AG10803 (cell line): ENCODE data around the gene MPV17L2.

Experiments used
- DNase-seq: peaks from one replicate; pipeline ENCODE4 v3.0.0; 2010; ENCODE audit warnings: low read depth
- H3K4me3 ChIP-seq: 2 replicates; pipeline ENCODE4 v1.5.1; 2011; ENCODE audit warnings: mild to moderate bottlenecking, low read length, control low read depth
- CTCF ChIP-seq: conservative IDR thresholded peaks from 2 replicates; pipeline ENCODE4 v1.5.1; 2011; ENCODE audit warnings: mild to moderate bottlenecking, low read length, control low read depth, inconsistent platforms

The MPV17L2 gene

GRCh38 chr19:18161636-18162002 lies 31.4 kb upstream of the MPV17L2 start:
- H3K4me3 ChIP-seq, result peak overlapping the region; percentile 40
- no peak for DNase-seq
- TF ChIP-seq CTCF, result no peak

- H3K4me3 ChIP-seq, result no peak overlapping the region
- DNase-seq, result no peak
- TF ChIP-seq CTCF, result no peak
Measured at GRCh38 chr19:18164072-18164471, 28.9 kb upstream of the MPV17L2 start.

- no peak for TF ChIP-seq CTCF
- H3K4me3 ChIP-seq, result no peak overlapping the region
- DNase-seq, result no peak
Measured at GRCh38 chr19:18165794-18166544, 27.0 kb upstream of the MPV17L2 start.

GRCh38 chr19:18167011-18167410 lies 26.0 kb upstream of the MPV17L2 start:
- H3K4me3 ChIP-seq, result no peak overlapping the region
- TF ChIP-seq CTCF, result no peak
- DNase-seq, result no peak

- no peak for DNase-seq
- TF ChIP-seq CTCF, result peak; percentile 68
- no peak overlapping the region for H3K4me3 ChIP-seq
Measured at GRCh38 chr19:18167975-18168645, 24.9 kb upstream of the MPV17L2 start.

GRCh38 chr19:18168673-18169381 lies 24.2 kb upstream of the MPV17L2 start:
- H3K4me3 ChIP-seq, result no peak overlapping the region
- DNase-seq, result no peak
- TF ChIP-seq CTCF, result no peak

- no peak for DNase-seq
- TF ChIP-seq CTCF, result no peak
- no peak overlapping the region for H3K4me3 ChIP-seq
Measured at GRCh38 chr19:18170714-18171255, 22.2 kb upstream of the MPV17L2 start.
